ENCODE measurements around the gene CABP2.
"Not testable (repeated sequence)": the region's sequence is repeated elsewhere in the genome, so short reads cannot be mapped to it uniquely, and the experiment has no call there.

The CABP2 gene

GRCh38 chr11:67525275-67525976, 2.2 kb upstream of the CABP2 start:
- DNase-seq (ENCODE audit: low spot score in 2 of 2): no peak
- no peak for ATAC-seq (ENCODE audit: low read depth)
- peaks cover 5% of the 10 kb centered on the region for H3K9me3 Mint-ChIP-seq
- no peak overlapping the region for H3K27ac Mint-ChIP-seq
- peaks cover 5% of the 10 kb centered on the region for H3K36me3 Mint-ChIP-seq
- peaks cover 34% of the 10 kb centered on the region for H3K27me3 Mint-ChIP-seq
- no peak overlapping the region for H3K4me3 Mint-ChIP-seq
- no peaks in the 10 kb centered on the region for H3K4me1 Mint-ChIP-seq

GRCh38 chr11:67524480-67524808, 1.2 kb upstream of the CABP2 start:
- Mint-ChIP-seq H3K9me3 (peaks cover 5% of the 10 kb centered on the region), H3K36me3 (peaks cover 5% of the 10 kb centered on the region), H3K4me1 (no peaks in the 10 kb centered on the region), H3K27me3 (peaks cover 34% of the 10 kb centered on the region), H3K27ac (no peak overlapping the region), H3K4me3 (no peak overlapping the region)
- ATAC-seq (ENCODE audit: low read depth): no peak
- DNase-seq (ENCODE audit: low spot score in 2 of 2): no peak

- H3K4me1 Mint-ChIP-seq: no peaks in the 10 kb centered on the region
- H3K4me3 Mint-ChIP-seq: no peak overlapping the region
- ATAC-seq (ENCODE audit: low read depth) (no peak), DNase-seq (ENCODE audit: low spot score in 2 of 2) (no peak)
- H3K27ac Mint-ChIP-seq: no peak overlapping the region
- H3K36me3 Mint-ChIP-seq: peaks cover 5% of the 10 kb centered on the region
- H3K9me3 Mint-ChIP-seq: peaks cover 5% of the 10 kb centered on the region
- peaks cover 30% of the 10 kb centered on the region for H3K27me3 Mint-ChIP-seq
Observed at GRCh38 chr11:67523556-67524479, 572 bp upstream of the CABP2 start.

- H3K9me3 Mint-ChIP-seq: peaks cover 2% of the 10 kb centered on the region
- H3K4me1 Mint-ChIP-seq: no peaks in the 10 kb centered on the region
- ATAC-seq (ENCODE audit: low read depth) (no peak), DNase-seq (ENCODE audit: low spot score in 2 of 2) (no peak)
- H3K27ac Mint-ChIP-seq: no peak overlapping the region
- peaks cover 2% of the 10 kb centered on the region for H3K36me3 Mint-ChIP-seq
- H3K27me3 Mint-ChIP-seq: peaks cover 24% of the 10 kb centered on the region
- no peak overlapping the region for H3K4me3 Mint-ChIP-seq
Observed at GRCh38 chr11:67522338-67522737, 908 bp downstream of the CABP2 start.

GRCh38 chr11:67521924-67522323, 1.3 kb downstream of the CABP2 start:
- no peak for DNase-seq (ENCODE audit: low spot score in 2 of 2)
- Mint-ChIP-seq H3K4me3 (no peak overlapping the region), H3K36me3 (no peaks in the 10 kb centered on the region), H3K4me1 (no peaks in the 10 kb centered on the region), H3K9me3 (no peaks in the 10 kb centered on the region), H3K27ac (no peak overlapping the region), H3K27me3 (peaks cover 21% of the 10 kb centered on the region)
- no peak for ATAC-seq (ENCODE audit: low read depth)

- DNase-seq (ENCODE audit: low spot score in 2 of 2) (no peak), ATAC-seq (ENCODE audit: low read depth) (no peak)
- Mint-ChIP-seq H3K27me3 (peaks cover 18% of the 10 kb centered on the region), H3K27ac (no peak overlapping the region), H3K36me3 (no peaks in the 10 kb centered on the region), H3K4me3 (no peak overlapping the region), H3K9me3 (no peaks in the 10 kb centered on the region), H3K4me1 (no peaks in the 10 kb centered on the region)
Observed at GRCh38 chr11:67520856-67521824, 2.1 kb downstream of the CABP2 start.

- no peaks in the 10 kb centered on the region for H3K9me3 Mint-ChIP-seq
- no peak overlapping the region for H3K27ac Mint-ChIP-seq
- peaks cover 10% of the 10 kb centered on the region for H3K27me3 Mint-ChIP-seq
- no peaks in the 10 kb centered on the region for H3K4me1 Mint-ChIP-seq
- H3K36me3 Mint-ChIP-seq: no peaks in the 10 kb centered on the region
- H3K4me3 Mint-ChIP-seq: no peak overlapping the region
- DNase-seq (ENCODE audit: low spot score in 2 of 2) (no peak), ATAC-seq (ENCODE audit: low read depth) (no peak)
Observed at GRCh38 chr11:67519726-67520125, 3.5 kb downstream of the CABP2 start.

GRCh38 chr11:67517784-67518552, 5.3 kb downstream of the CABP2 start:
- no peaks in the 10 kb centered on the region for H3K36me3 Mint-ChIP-seq
- H3K4me3 Mint-ChIP-seq: no peak overlapping the region
- no peak for DNase-seq (ENCODE audit: low spot score in 2 of 2)
- no peaks in the 10 kb centered on the region for H3K4me1 Mint-ChIP-seq
- H3K9me3 Mint-ChIP-seq: no peaks in the 10 kb centered on the region
- H3K27ac Mint-ChIP-seq: no peak overlapping the region
- ATAC-seq (ENCODE audit: low read depth): no peak
- H3K27me3 Mint-ChIP-seq: peaks cover 11% of the 10 kb centered on the region

GRCh38 chr11:67516806-67517205, 6.4 kb downstream of the CABP2 start:
- Mint-ChIP-seq H3K4me1 (no peaks in the 10 kb centered on the region), H3K27me3 (peaks cover 6% of the 10 kb centered on the region), H3K4me3 (no peak overlapping the region), H3K36me3 (no peaks in the 10 kb centered on the region), H3K9me3 (no peaks in the 10 kb centered on the region), H3K27ac (no peak overlapping the region)
- no peak for DNase-seq (ENCODE audit: low spot score in 2 of 2)
- no peak for ATAC-seq (ENCODE audit: low read depth)

GRCh38 chr11:67514116-67514515, 9.1 kb downstream of the CABP2 start:
- ATAC-seq (ENCODE audit: low read depth) (no peak), DNase-seq (ENCODE audit: low spot score in 2 of 2) (no peak)
- H3K9me3 Mint-ChIP-seq: no peaks in the 10 kb centered on the region
- no peak overlapping the region for H3K27ac Mint-ChIP-seq
- peaks cover 2% of the 10 kb centered on the region for H3K4me1 Mint-ChIP-seq
- H3K4me3 Mint-ChIP-seq: no peak overlapping the region
- peaks cover 8% of the 10 kb centered on the region for H3K27me3 Mint-ChIP-seq
- H3K36me3 Mint-ChIP-seq: no peaks in the 10 kb centered on the region

GRCh38 chr11:67511558-67511957, 11.7 kb downstream of the CABP2 start:
- not testable (repeated sequence) for H3K36me3 Mint-ChIP-seq; H3K4me1 Mint-ChIP-seq; H3K4me3 Mint-ChIP-seq; DNase-seq (ENCODE audit: low spot score in 2 of 2); H3K9me3 Mint-ChIP-seq; ATAC-seq (ENCODE audit: low read depth); H3K27me3 Mint-ChIP-seq; H3K27ac Mint-ChIP-seq

- Mint-ChIP-seq H3K36me3 (no peaks in the 10 kb centered on the region), H3K9me3 (no peaks in the 10 kb centered on the region), H3K27ac (peak overlapping the region; percentile 97), H3K4me3 (no peak overlapping the region), H3K27me3 (peaks cover 8% of the 10 kb centered on the region), H3K4me1 (peaks cover 16% of the 10 kb centered on the region)
- DNase-seq (ENCODE audit: low spot score in 2 of 2) (no peak), ATAC-seq (ENCODE audit: low read depth) (no peak)
Observed at GRCh38 chr11:67510023-67510345, 13.3 kb downstream of the CABP2 start.

- peak; percentile 51 for ATAC-seq (ENCODE audit: low read depth)
- Mint-ChIP-seq H3K27me3 (peaks cover 2% of the 10 kb centered on the region), H3K4me3 (peak overlapping the region; percentile 70), H3K4me1 (peaks cover 21% of the 10 kb centered on the region), H3K27ac (peak overlapping the region; percentile 97), H3K9me3 (no peaks in the 10 kb centered on the region), H3K36me3 (no peaks in the 10 kb centered on the region)
- peak; percentile 99 for DNase-seq (ENCODE audit: low spot score in 2 of 2)
Observed at GRCh38 chr11:67508486-67509121, 14.6 kb downstream of the CABP2 start.

Measured in memory B cell (primary cell).